GM10266 (cell line): Measurements from ENCODE around the gene HEG1.

Source experiments
- DNase-seq: peaks from one replicate; pipeline ENCODE4 v3.0.0; 2012; ENCODE audit errors: extremely low spot score
- TF ChIP-seq, protein P1 (sequence below): IDR thresholded peaks from 2 replicates; pipeline ENCODE4 v1.5.1; 2012; ENCODE audit warnings: mild to moderate bottlenecking, low read depth; ENCODE audit not compliant: control insufficient read depth, insufficient read depth; ENCODE audit errors: missing control alignments

Gene HEG1

DNA sequence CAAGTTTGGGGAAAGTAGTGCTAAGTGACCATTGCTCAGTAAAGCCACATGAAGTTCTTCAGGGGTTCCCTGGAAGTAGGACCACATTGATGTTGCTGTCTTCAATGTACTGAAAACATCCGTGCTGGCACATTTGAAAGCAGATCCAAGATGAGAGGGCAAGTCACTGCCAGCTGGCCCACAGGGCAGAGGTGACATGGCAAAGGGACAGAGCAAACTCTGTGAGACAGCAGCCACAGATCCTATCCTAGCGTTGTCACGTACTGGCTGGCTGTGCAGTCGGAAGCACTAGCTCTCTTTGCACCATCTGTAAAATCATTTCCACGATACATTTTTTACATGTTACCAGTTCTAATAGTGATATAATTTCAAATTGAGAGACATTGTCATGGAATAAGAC, 135.1 kb downstream of the HEG1 start:
- no peak for DNase-seq
- TF ChIP-seq, protein P1, sequence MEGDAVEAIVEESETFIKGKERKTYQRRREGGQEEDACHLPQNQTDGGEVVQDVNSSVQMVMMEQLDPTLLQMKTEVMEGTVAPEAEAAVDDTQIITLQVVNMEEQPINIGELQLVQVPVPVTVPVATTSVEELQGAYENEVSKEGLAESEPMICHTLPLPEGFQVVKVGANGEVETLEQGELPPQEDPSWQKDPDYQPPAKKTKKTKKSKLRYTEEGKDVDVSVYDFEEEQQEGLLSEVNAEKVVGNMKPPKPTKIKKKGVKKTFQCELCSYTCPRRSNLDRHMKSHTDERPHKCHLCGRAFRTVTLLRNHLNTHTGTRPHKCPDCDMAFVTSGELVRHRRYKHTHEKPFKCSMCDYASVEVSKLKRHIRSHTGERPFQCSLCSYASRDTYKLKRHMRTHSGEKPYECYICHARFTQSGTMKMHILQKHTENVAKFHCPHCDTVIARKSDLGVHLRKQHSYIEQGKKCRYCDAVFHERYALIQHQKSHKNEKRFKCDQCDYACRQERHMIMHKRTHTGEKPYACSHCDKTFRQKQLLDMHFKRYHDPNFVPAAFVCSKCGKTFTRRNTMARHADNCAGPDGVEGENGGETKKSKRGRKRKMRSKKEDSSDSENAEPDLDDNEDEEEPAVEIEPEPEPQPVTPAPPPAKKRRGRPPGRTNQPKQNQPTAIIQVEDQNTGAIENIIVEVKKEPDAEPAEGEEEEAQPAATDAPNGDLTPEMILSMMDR: no peak

DNA sequence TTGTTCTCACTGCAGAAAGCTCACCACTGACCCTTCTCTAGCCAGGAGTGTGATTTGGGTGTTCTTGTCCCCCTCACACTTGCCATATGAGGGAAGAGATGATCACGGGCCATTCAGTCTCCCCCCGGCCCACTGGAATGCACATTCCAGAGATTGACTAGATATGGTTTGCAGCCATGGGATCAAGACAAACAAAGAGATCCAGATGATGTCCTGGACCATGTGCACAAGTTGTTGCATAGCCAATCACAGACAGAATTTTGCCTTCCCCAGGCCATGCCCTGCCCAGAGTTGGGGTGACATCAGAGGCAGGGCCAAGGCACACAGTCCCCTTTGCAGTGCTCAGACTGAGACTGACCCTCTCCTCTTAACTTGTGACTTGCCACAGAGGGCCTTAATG, 136.0 kb downstream of the HEG1 start:
- TF ChIP-seq, protein P1: no peak
- DNase-seq: no peak

DNA sequence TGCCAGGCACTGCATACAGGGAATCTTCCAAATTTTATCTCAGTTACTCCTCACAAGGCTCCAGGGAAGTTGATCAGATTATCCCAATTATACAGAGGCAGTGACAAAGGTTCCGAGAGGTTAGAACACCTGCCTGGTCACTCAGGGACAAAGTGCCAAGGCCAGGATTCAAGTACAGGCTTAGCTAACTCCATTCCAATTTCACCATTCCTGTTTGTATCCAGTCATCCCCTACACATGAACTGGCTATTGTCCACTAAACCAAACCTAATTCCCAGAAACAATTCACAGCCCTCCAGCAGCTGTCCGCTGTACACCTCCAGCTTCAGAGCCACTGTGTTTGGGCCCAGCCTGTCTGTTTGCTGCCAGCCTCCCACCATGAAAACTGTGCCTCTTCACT, 137.3 kb downstream of the HEG1 start:
- no peak for DNase-seq
- TF ChIP-seq, protein P1: no peak

DNA sequence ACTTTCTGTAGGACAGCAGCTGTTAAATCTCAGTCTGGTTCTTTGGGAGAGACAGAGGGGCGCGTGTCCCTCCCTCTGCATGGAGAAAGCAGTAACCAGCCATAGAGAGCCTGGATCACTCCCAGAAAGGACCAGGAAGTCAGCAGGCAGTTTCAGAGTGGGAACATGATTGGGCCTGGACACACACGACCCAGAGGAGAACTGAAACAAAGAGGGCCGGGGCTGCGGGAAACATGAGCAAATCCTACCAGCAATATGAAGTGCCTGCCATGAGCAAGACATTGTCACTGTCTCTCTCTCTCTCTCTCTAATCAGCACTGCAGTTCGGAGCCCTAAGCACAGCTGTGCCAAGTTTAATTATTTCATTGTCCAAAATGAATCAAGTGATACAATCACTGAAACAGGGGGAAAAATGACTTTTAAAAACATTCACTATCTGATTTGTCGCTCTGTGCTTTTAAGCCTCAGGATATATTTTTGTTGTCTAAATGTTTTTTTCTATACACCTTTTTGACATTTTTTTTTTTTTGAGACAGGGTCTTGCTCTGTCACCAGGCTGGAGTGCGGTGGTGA, 138.9 kb downstream of the HEG1 start:
- DNase-seq: no peak
- TF ChIP-seq, protein P1: no peak
